OCI-LY1 (cell line): ENCODE results near the gene ITSN2.
"Not testable (repeated sequence)": the region's sequence is repeated elsewhere in the genome, so short reads cannot be mapped to it uniquely, and the experiment has no call there.

ENCODE experiments used
- CTCF ChIP-seq: fragments of 200-600 bp; sonication (generic), shearing (Covaris generic); IDR thresholded peaks from 2 replicates; pipeline ENCODE4 v1.5.1; 2017; ENCODE audit warnings: mild to moderate bottlenecking, antibody characterized with exemption, low read length, moderate library complexity, mixed read lengths
- EZH2 ChIP-seq: fragments of 200-600 bp; sonication (generic), shearing (Covaris generic); IDR thresholded peaks from 2 replicates; pipeline ENCODE4 v1.8.0; 2017; ENCODE audit warnings: borderline replicate concordance, mixed run types, mild to moderate bottlenecking, antibody characterized with exemption, low read length, moderate library complexity, mixed read lengths

- TF ChIP-seq CTCF, EZH2: not testable (repeated sequence)
Observed at GRCh38 chr2:24339098-24339497, 21.2 kb downstream of the ITSN2 start.
